GM21381 (cell line): ENCODE data around the gene TNIP1.

Experiments used
- ATAC-seq: cut with Tn5 transposase; IDR thresholded peaks from one replicate; pipeline ENCODE4 v1.9.1; 2021; ENCODE audit warnings: mild to moderate bottlenecking, moderate library complexity; ENCODE audit not compliant: unreplicated experiment

TNIP1 gene

GRCh38 chr5:151025250-151025606, 55.6 kb downstream of the TNIP1 start:
- ATAC-seq: no peak

- no peak for ATAC-seq
Measured at GRCh38 chr5:151024440-151025249, 56.2 kb downstream of the TNIP1 start.

GRCh38 chr5:151023651-151024050, 57.2 kb downstream of the TNIP1 start:
- ATAC-seq: no peak

- no peak for ATAC-seq
Measured at GRCh38 chr5:151023047-151023615, 57.7 kb downstream of the TNIP1 start.

GRCh38 chr5:151022511-151023018, 58.3 kb downstream of the TNIP1 start:
- ATAC-seq: no peak

GRCh38 chr5:151021746-151022145, 59.1 kb downstream of the TNIP1 start:
- ATAC-seq: no peak

- peak; percentile 67 for ATAC-seq
Measured at GRCh38 chr5:151020304-151021110, 60.3 kb downstream of the TNIP1 start, which contains the start of gene GPX3. GPX3 (plus strand) TSS chr5:151020591; CDS start chr5:151020655, 64 bp downstream.

- no peak for ATAC-seq
Measured at GRCh38 chr5:151019331-151019730, 61.5 kb downstream of the TNIP1 start.

- no peak for ATAC-seq
Measured at GRCh38 chr5:151018846-151019245, 62.0 kb downstream of the TNIP1 start.

GRCh38 chr5:151017897-151018296, 62.9 kb downstream of the TNIP1 start:
- ATAC-seq: no peak

GRCh38 chr5:151016700-151017099, 64.1 kb downstream of the TNIP1 start:
- ATAC-seq: no peak

GRCh38 chr5:151015974-151016587, 64.8 kb downstream of the TNIP1 start:
- ATAC-seq: no peak

- ATAC-seq: no peak
Measured at GRCh38 chr5:151014680-151015343, 66.0 kb downstream of the TNIP1 start.

- no peak for ATAC-seq
Measured at GRCh38 chr5:151012862-151013261, 68.0 kb downstream of the TNIP1 start.

- ATAC-seq: no peak
Measured at GRCh38 chr5:151008906-151009305, 71.9 kb downstream of the TNIP1 start.

GRCh38 chr5:151008210-151008491, 72.7 kb downstream of the TNIP1 start:
- ATAC-seq: no peak

- no peak for ATAC-seq
Measured at GRCh38 chr5:151007430-151008209, 73.2 kb downstream of the TNIP1 start.

GRCh38 chr5:151006704-151007334, 74.0 kb downstream of the TNIP1 start:
- no peak for ATAC-seq

- no peak for ATAC-seq
Measured at GRCh38 chr5:151005950-151006576, 74.8 kb downstream of the TNIP1 start.
